NCI-H1105 treated with DMSO at 0.1 percent for 48 hours (cell line): ENCODE data around the gene MOB3A.

Source experiments
- DNase-seq: peaks from one replicate; lab custom pipeline; 2025; lab: John Stamatoyannopoulos, UW

MOB3A gene

GRCh38 chr19:2059422-2060201, 36.5 kb downstream of the MOB3A start:
- DNase-seq = no peak

- no peak for DNase-seq
Observed at GRCh38 chr19:2058570-2059421, 37.3 kb downstream of the MOB3A start.

GRCh38 chr19:2057484-2058469, 38.3 kb downstream of the MOB3A start:
- DNase-seq = no peak

- DNase-seq = no peak
Observed at GRCh38 chr19:2056837-2057192, 39.3 kb downstream of the MOB3A start.

GRCh38 chr19:2055931-2056836, 39.9 kb downstream of the MOB3A start:
- no peak for DNase-seq

- no peak for DNase-seq
Observed at GRCh38 chr19:2054763-2055162, 41.4 kb downstream of the MOB3A start.

GRCh38 chr19:2053601-2054389, 42.3 kb downstream of the MOB3A start:
- DNase-seq = no peak

- no peak for DNase-seq
Observed at GRCh38 chr19:2051773-2052704, 44.1 kb downstream of the MOB3A start.

GRCh38 chr19:2050991-2051772, 44.9 kb downstream of the MOB3A start, which contains the start of gene MKNK2:
MKNK2 (minus strand) TSS chr19:2051244; CDS start chr19:2050851, 393 bp downstream.
- DNase-seq = peak; percentile 78

- no peak for DNase-seq
Observed at GRCh38 chr19:2050349-2050990, 45.7 kb downstream of the MOB3A start.

- DNase-seq = peak; percentile 14
Observed at GRCh38 chr19:2049741-2050348, 46.3 kb downstream of the MOB3A start.

GRCh38 chr19:2048959-2049740, 47.0 kb downstream of the MOB3A start:
- no peak for DNase-seq

- no peak for DNase-seq
Observed at GRCh38 chr19:2048104-2048958, 47.8 kb downstream of the MOB3A start.

GRCh38 chr19:2047449-2048103, 48.5 kb downstream of the MOB3A start:
- no peak for DNase-seq

- no peak for DNase-seq
Observed at GRCh38 chr19:2047076-2047448, 49.1 kb downstream of the MOB3A start.
